Neural progenitor cell (in vitro differentiated cells): Measurements from ENCODE around the gene CFAP92. TPM values are rescaled to one million over a fixed set of nuclear protein-coding genes. Genes with fewer than 3 reads are reported as not detected.

Source experiments
- DNase-seq: peaks from one replicate; pipeline ENCODE4 v3.0.0-alpha.2; 2016; ENCODE audit warnings: low spot score
- H2AFZ ChIP-seq: fragments of 200-600 bp; sonication (generic); replicated peaks from 2 replicates; pipeline ENCODE4 v1.6.1; 2016; ENCODE audit warnings: antibody characterized with exemption
- H3F3A ChIP-seq: fragments of 200-600 bp; sonication (generic); 2 replicates; pipeline ENCODE4 v1.6.1; 2016; ENCODE audit warnings: antibody characterized with exemption, low read depth
- H3K27ac ChIP-seq: fragments of 200-600 bp; sonication (generic); 2 replicates; pipeline ENCODE4 v1.5.1; 2016; ENCODE audit warnings: mild to moderate bottlenecking
- H3K27me3 ChIP-seq: fragments of 200-600 bp; sonication (generic); 2 replicates; pipeline ENCODE4 v1.6.1; 2016; ENCODE audit warnings: mild to moderate bottlenecking, moderate library complexity
- H3K36me3 ChIP-seq: fragments of 200-600 bp; sonication (generic); 2 replicates; pipeline ENCODE4 v1.5.1; 2016
- H3K4me1 ChIP-seq: fragments of 200-600 bp; sonication (generic); 2 replicates; pipeline ENCODE4 v1.6.1; 2016; ENCODE audit warnings: mixed run types
- H3K4me2 ChIP-seq: fragments of 200-600 bp; sonication (generic); 2 replicates; pipeline ENCODE4 v1.6.1; 2016
- H3K4me3 ChIP-seq: fragments of 200-600 bp; sonication (generic); 2 replicates; pipeline ENCODE4 v1.5.1; 2016
- H3K79me2 ChIP-seq: fragments of 200-600 bp; sonication (generic); 2 replicates; pipeline ENCODE4 v1.6.1; 2016; ENCODE audit warnings: low read depth
- H3K9ac ChIP-seq: fragments of 200-600 bp; sonication (generic); 2 replicates; pipeline ENCODE4 v1.6.1; 2016
- H3K9me3 ChIP-seq: fragments of 200-600 bp; sonication (generic); 2 replicates; pipeline ENCODE4 v1.5.1; 2016; ENCODE audit warnings: low read depth
- H4K20me1 ChIP-seq: fragments of 200-600 bp; sonication (generic); 2 replicates; pipeline ENCODE4 v1.6.1; 2016; ENCODE audit warnings: low read depth
- H3K27ac Mint-ChIP-seq: 3 replicates; pipeline ENCODE4 v1.8.0; 2021; ENCODE audit warnings: mixed read lengths
- H3K27me3 Mint-ChIP-seq: 2 replicates; pipeline ENCODE4 v1.8.0; 2022; ENCODE audit warnings: low read depth, mild to moderate bottlenecking, inconsistent platforms, moderate library complexity, mixed read lengths; ENCODE audit not compliant: insufficient read depth
- H3K36me3 Mint-ChIP-seq: 3 replicates; pipeline ENCODE4 v1.8.0; 2021; ENCODE audit warnings: mixed read lengths
- H3K4me1 Mint-ChIP-seq: 3 replicates; pipeline ENCODE4 v1.8.0; 2021; ENCODE audit warnings: mixed read lengths
- H3K4me3 Mint-ChIP-seq: 3 replicates; pipeline ENCODE4 v1.8.0; 2021; ENCODE audit warnings: mild to moderate bottlenecking, moderate library complexity, mixed read lengths
- H3K9me3 Mint-ChIP-seq: 3 replicates; pipeline ENCODE4 v1.8.0; 2020; ENCODE audit warnings: mixed read lengths
- CTCF ChIP-seq: fragments of 200-600 bp; sonication (generic); IDR thresholded peaks from 2 replicates; pipeline ENCODE4 v1.5.1; 2017; ENCODE audit warnings: antibody characterized with exemption, mild to moderate bottlenecking
- EZH2 ChIP-seq: fragments of 200-600 bp; sonication (generic); IDR thresholded peaks from 2 replicates; pipeline ENCODE4 v1.6.1; 2017; ENCODE audit warnings: antibody characterized with exemption, mild to moderate bottlenecking, moderate library complexity
- EZH2phosphoT487 ChIP-seq: fragments of 200-600 bp; sonication (generic); IDR thresholded peaks from 2 replicates; pipeline ENCODE4 v1.6.1; 2017; ENCODE audit warnings: antibody characterized with exemption
- total RNA-seq: library from RNA; depleted of rRNA; stranded (reverse); fragments of >200 nt; gene quantifications from 2 replicates; pipeline ENCODE4 v1.2.3, GENCODE V29; 2015; ENCODE audit warnings: low replicate concordance

Gene CFAP92
- total RNA-seq, 1 donor from 2014 or later = 5.5 TPM

DNA sequence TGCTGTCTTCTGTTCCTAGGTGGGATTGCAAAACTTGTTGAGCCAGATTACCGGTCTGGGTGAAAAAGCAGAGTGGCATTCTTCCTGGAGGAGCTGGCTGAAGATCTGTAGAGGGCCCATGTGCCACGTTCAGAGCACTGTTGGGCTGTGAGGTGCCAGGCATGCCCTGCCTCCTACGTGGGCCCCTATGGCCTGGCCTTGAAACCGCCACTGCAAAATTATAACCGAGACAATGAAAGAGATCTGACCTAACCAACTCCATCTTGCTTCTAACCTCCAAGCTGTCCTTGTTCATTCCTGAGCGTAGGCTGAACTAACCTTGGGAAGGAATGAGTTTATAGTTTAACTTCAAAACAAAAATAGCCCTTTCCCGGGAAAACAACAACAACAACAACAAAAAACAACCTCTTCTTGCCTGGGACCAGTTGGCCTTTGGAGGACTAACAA is 115.8 kb downstream of the CFAP92 start:
- peaks cover 13% of the 10 kb centered on the region for H3F3A ChIP-seq
- no peaks in the 10 kb centered on the region for H3K9me3 ChIP-seq
- peaks cover 49% of the 10 kb centered on the region for H3K79me2 ChIP-seq
- peak overlapping the region; percentile 65 for H3K4me3 ChIP-seq
- no peak overlapping the region for H2AFZ ChIP-seq
- H3K9ac ChIP-seq = peak overlapping the region; percentile 91
- H3K9me3 Mint-ChIP-seq = no peaks in the 10 kb centered on the region
- no peak for TF ChIP-seq EZH2phosphoT487
- no peak for TF ChIP-seq EZH2
- TF ChIP-seq CTCF = no peak
- peak overlapping the region; percentile 83 for H3K4me2 ChIP-seq
- H3K27me3 ChIP-seq = peaks cover 14% of the 10 kb centered on the region
- H3K27ac Mint-ChIP-seq = peak overlapping the region; percentile 91
- H3K4me1 Mint-ChIP-seq = peaks cover 41% of the 10 kb centered on the region
- no peak overlapping the region for H3K27ac ChIP-seq
- peaks cover 22% of the 10 kb centered on the region for H3K4me1 ChIP-seq
- peaks cover 4% of the 10 kb centered on the region for H3K27me3 Mint-ChIP-seq
- peak overlapping the region; percentile 92 for H3K4me3 Mint-ChIP-seq
- no peaks in the 10 kb centered on the region for H4K20me1 ChIP-seq
- no peaks in the 10 kb centered on the region for H3K36me3 ChIP-seq
- peaks cover 3% of the 10 kb centered on the region for H3K36me3 Mint-ChIP-seq
- no peak for DNase-seq

DNA sequence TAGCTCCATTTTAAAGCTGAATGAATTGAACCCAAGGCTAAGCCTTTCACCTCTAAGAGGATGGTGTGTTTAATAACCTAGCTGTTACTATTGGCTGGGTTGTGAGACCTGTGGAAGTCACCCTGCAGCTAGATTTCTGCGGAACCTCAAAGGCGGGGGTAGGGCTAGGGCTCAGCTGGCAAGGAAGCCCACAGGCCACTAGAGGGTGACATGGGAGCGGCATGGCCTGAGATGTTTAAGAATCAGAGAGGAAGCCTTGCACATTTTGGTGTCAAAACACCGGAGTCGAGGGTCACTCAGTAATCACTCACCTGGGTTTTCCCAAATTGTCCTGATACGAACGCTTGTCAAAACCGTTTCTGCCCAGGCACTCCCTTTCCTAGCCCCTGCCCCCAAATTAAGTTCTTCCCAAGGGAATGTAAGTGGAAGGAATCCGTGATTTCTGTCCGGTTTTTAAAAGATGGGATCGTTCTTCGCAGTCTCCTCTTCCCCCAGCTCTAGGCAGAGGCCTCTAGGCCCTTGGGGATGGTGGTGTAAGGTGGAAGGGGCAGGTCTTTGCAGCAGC is 118.2 kb downstream of the CFAP92 start:
- Histone ChIP-seq H3K4me3 (no peak overlapping the region), H2AFZ (peak overlapping the region; percentile 71), H3K27me3 (peaks cover 14% of the 10 kb centered on the region), H3K9me3 (no peaks in the 10 kb centered on the region), H3K27ac (no peak overlapping the region), H3K9ac (no peak overlapping the region), H3K36me3 (no peaks in the 10 kb centered on the region), H4K20me1 (no peaks in the 10 kb centered on the region), H3F3A (peaks cover 13% of the 10 kb centered on the region), H3K79me2 (peaks cover 25% of the 10 kb centered on the region), H3K4me2 (no peak overlapping the region), H3K4me1 (peaks cover 18% of the 10 kb centered on the region)
- peak overlapping the region; percentile 30 for H3K4me3 Mint-ChIP-seq
- H3K36me3 Mint-ChIP-seq = no peaks in the 10 kb centered on the region
- peak overlapping the region; percentile 65 for H3K27ac Mint-ChIP-seq
- H3K4me1 Mint-ChIP-seq = peaks cover 28% of the 10 kb centered on the region
- H3K27me3 Mint-ChIP-seq = peaks cover 4% of the 10 kb centered on the region
- TF ChIP-seq CTCF (peak; percentile 71), EZH2phosphoT487 (no peak), EZH2 (no peak)
- H3K9me3 Mint-ChIP-seq = no peaks in the 10 kb centered on the region
- peak; percentile 78 for DNase-seq

- TF ChIP-seq EZH2 (no peak), CTCF (no peak), EZH2phosphoT487 (no peak)
- H3K4me1 Mint-ChIP-seq = peaks cover 19% of the 10 kb centered on the region
- Histone ChIP-seq H4K20me1 (no peaks in the 10 kb centered on the region), H3F3A (peaks cover 13% of the 10 kb centered on the region), H3K27me3 (peaks cover 14% of the 10 kb centered on the region), H2AFZ (no peak overlapping the region), H3K4me2 (no peak overlapping the region), H3K36me3 (no peaks in the 10 kb centered on the region), H3K27ac (no peak overlapping the region), H3K9me3 (no peaks in the 10 kb centered on the region), H3K4me1 (peaks cover 11% of the 10 kb centered on the region), H3K9ac (no peak overlapping the region), H3K79me2 (peaks cover 15% of the 10 kb centered on the region), H3K4me3 (no peak overlapping the region)
- DNase-seq = no peak
- no peak overlapping the region for H3K4me3 Mint-ChIP-seq
- H3K36me3 Mint-ChIP-seq = no peaks in the 10 kb centered on the region
- no peak overlapping the region for H3K27ac Mint-ChIP-seq
- H3K9me3 Mint-ChIP-seq = no peaks in the 10 kb centered on the region
- no peaks in the 10 kb centered on the region for H3K27me3 Mint-ChIP-seq
These were observed 119.2 kb downstream of the CFAP92 start for GRCh38 chr3:128874481-128875180.
